Osteoblast (primary cell): Measurements from ENCODE around the gene NELFB. TPM values are rescaled to one million over a fixed set of nuclear protein-coding genes. Genes with fewer than 3 reads are reported as not detected.

ENCODE experiments used
- DNase-seq: peaks from one replicate; pipeline ENCODE4 v3.0.0; 2011; ENCODE audit warnings: low spot score, mixed read lengths; ENCODE audit not compliant: insufficient read length; ENCODE audit errors: missing footprints
- H2AFZ ChIP-seq: 2 replicates; pipeline ENCODE4 v1.6.0; 2011; ENCODE audit warnings: mild to moderate bottlenecking, low read length
- H3K27ac ChIP-seq: 2 replicates; pipeline ENCODE4 v1.5.1; 2011; ENCODE audit warnings: mild to moderate bottlenecking, low read depth, low read length, moderate library complexity
- H3K27me3 ChIP-seq: 2 replicates; pipeline ENCODE4 v1.6.0; 2012; ENCODE audit warnings: mild to moderate bottlenecking, control low read depth, inconsistent platforms, low read length, moderate library complexity; ENCODE audit not compliant: insufficient read depth
- H3K36me3 ChIP-seq: 2 replicates; pipeline ENCODE4 v1.5.1; 2011; ENCODE audit warnings: mild to moderate bottlenecking, low read length, control low read depth, moderate library complexity; ENCODE audit not compliant: insufficient read depth
- H3K4me1 ChIP-seq: 2 replicates; pipeline ENCODE4 v1.5.1; 2011; ENCODE audit warnings: mild to moderate bottlenecking, low read length, control low read depth, moderate library complexity; ENCODE audit not compliant: insufficient read depth
- H3K4me2 ChIP-seq: 2 replicates; pipeline ENCODE4 v1.6.0; 2011; ENCODE audit warnings: mild to moderate bottlenecking, low read length; ENCODE audit not compliant: insufficient read depth
- H3K4me3 ChIP-seq: fragments of 200-600 bp; sonication (generic); 3 replicates; pipeline ENCODE4 v1.5.1; 2012; ENCODE audit warnings: mild to moderate bottlenecking, low read length, inconsistent platforms; ENCODE audit not compliant: insufficient read depth
- H3K79me2 ChIP-seq: 2 replicates; pipeline ENCODE4 v1.6.0; 2012; ENCODE audit warnings: mild to moderate bottlenecking, low read length, control low read depth, inconsistent platforms; ENCODE audit not compliant: insufficient read depth
- H3K9me3 ChIP-seq: 2 replicates; pipeline ENCODE4 v1.5.1; 2011; ENCODE audit warnings: low read depth, low read length, control low read depth
- H4K20me1 ChIP-seq: 2 replicates; pipeline ENCODE4 v1.6.0; 2012; ENCODE audit warnings: mild to moderate bottlenecking, low read length, control low read depth; ENCODE audit not compliant: insufficient read depth
- CTCF ChIP-seq: IDR thresholded peaks from 2 replicates; pipeline ENCODE4 v1.5.1; 2011; ENCODE audit warnings: mild to moderate bottlenecking, low read depth, low read length, moderate library complexity; ENCODE audit errors: extremely low read depth
- total RNA-seq: library from RNA; depleted of rRNA; stranded (reverse); fragments of >200 nt; gene quantifications from 2 replicates; pipeline ENCODE4 v1.2.3, GENCODE V29; 2012

The NELFB gene
- total RNA-seq, 1 donor, result 47.4 TPM

- H3K27ac ChIP-seq, result no peak overlapping the region
- no peak overlapping the region for H3K4me3 ChIP-seq
- no peaks in the 10 kb centered on the region for H3K9me3 ChIP-seq
- no peak for TF ChIP-seq CTCF
- H3K4me2 ChIP-seq, result no peak overlapping the region
- peaks cover 20% of the 10 kb centered on the region for H3K36me3 ChIP-seq
- peaks cover 31% of the 10 kb centered on the region for H4K20me1 ChIP-seq
- peaks cover 5% of the 10 kb centered on the region for H3K27me3 ChIP-seq
- DNase-seq, result peak; percentile 79
- H3K4me1 ChIP-seq, result peaks cover 8% of the 10 kb centered on the region
- H2AFZ ChIP-seq, result no peak overlapping the region
- peaks cover 23% of the 10 kb centered on the region for H3K79me2 ChIP-seq
These were observed 9.4 kb upstream of the NELFB start for GRCh38 chr9:137245450-137246421.

- Histone ChIP-seq H3K4me2 (peak overlapping the region; percentile 32), H3K4me3 (peak overlapping the region; percentile 37), H3K4me1 (peaks cover 5% of the 10 kb centered on the region), H2AFZ (no peak overlapping the region), H3K79me2 (peaks cover 15% of the 10 kb centered on the region), H3K27ac (no peak overlapping the region), H3K9me3 (no peaks in the 10 kb centered on the region), H4K20me1 (peaks cover 24% of the 10 kb centered on the region), H3K27me3 (peaks cover 5% of the 10 kb centered on the region), H3K36me3 (peaks cover 14% of the 10 kb centered on the region)
- TF ChIP-seq CTCF, result no peak
- DNase-seq, result peak; percentile 83
These were observed 7.8 kb upstream of the NELFB start for GRCh38 chr9:137247135-137247915.

- DNase-seq, result peak; percentile 50
- H3K9me3 ChIP-seq, result no peaks in the 10 kb centered on the region
- TF ChIP-seq CTCF, result no peak
These were observed 7.3 kb upstream of the NELFB start for GRCh38 chr9:137247916-137248175.

More at GRCh38 chr9:137247916-137248175, 7.3 kb upstream of the NELFB start:
- Histone ChIP-seq H3K79me2 (peaks cover 10% of the 10 kb centered on the region), H3K27me3 (peaks cover 5% of the 10 kb centered on the region), H3K27ac (no peak overlapping the region), H3K4me3 (no peak overlapping the region), H4K20me1 (peaks cover 18% of the 10 kb centered on the region), H2AFZ (no peak overlapping the region), H3K36me3 (peaks cover 9% of the 10 kb centered on the region), H3K4me2 (no peak overlapping the region), H3K4me1 (no peaks in the 10 kb centered on the region)
